Stimulated activated naive B cell treated with anti-CD40 and anti-IgM and Interleukin-4, amounts not matched to agents 10 μg/mL and 1 μg/mL and 100 μg/mL, for 72 hours (primary cell): ENCODE measurements around the gene DPM3.

ENCODE experiments used
- ATAC-seq, 2 donors: fragments of 150-1000 bp; cut with Tn5 transposase; replicated peaks; 2 replicates each; pipeline ENCODE4 v1.10.0; 2021; ENCODE audit warnings: moderate library complexity in 1 of 2
- DNase-seq: peaks from one replicate; pipeline ENCODE4 v3.0.0; 2021
- H3K27ac Mint-ChIP-seq: one replicate; pipeline ENCODE4 v1.8.0; 2022; ENCODE audit warnings: mild to moderate bottlenecking, mixed read lengths
- H3K27me3 Mint-ChIP-seq, 2 donors: one replicate each; pipeline ENCODE4 v1.8.0; 2022; ENCODE audit warnings: mixed read lengths in 2 of 2
- H3K36me3 Mint-ChIP-seq, 2 donors: one replicate each; pipeline ENCODE4 v1.8.0; 2022; ENCODE audit warnings: mixed read lengths in 2 of 2, mild to moderate bottlenecking in 1 of 2
- H3K4me1 Mint-ChIP-seq, 2 donors: one replicate each; pipeline ENCODE4 v1.8.0; 2022; ENCODE audit warnings: mixed read lengths in 2 of 2, mild to moderate bottlenecking in 1 of 2
- H3K4me3 Mint-ChIP-seq, 2 donors: one replicate each; pipeline ENCODE4 v1.8.0; 2022; ENCODE audit warnings: mild to moderate bottlenecking in 2 of 2, mixed read lengths in 2 of 2, moderate library complexity in 1 of 2
- H3K9me3 Mint-ChIP-seq, 2 donors: one replicate each; pipeline ENCODE4 v1.8.0; 2022; ENCODE audit warnings: mixed read lengths in 2 of 2, mild to moderate bottlenecking in 1 of 2

DPM3 gene

GRCh38 chr1:155093911-155094621, 46.3 kb downstream of the DPM3 start:
- DNase-seq: no peak
- peak overlapping the region; percentile 38 for H3K27ac Mint-ChIP-seq
- H3K4me3 Mint-ChIP-seq: no peak overlapping the region

DNA sequence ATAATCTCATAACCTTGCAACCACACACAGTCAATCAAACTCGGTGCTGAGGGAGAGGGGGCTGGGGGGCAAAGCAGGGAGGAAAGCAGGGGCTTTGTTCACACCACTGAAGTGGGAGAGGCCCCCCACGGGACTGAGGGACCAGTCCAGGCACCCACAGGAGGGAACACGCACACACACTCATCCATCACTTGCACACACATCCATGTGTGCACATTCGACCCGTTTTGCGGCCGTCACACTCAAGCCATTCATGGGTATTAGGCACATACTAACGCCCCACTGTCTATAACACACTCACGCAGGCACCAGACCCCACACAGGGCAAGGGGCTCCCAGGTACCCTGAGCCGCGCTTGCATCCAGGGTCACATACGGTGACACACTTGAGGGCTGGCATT, 47.7 kb downstream of the DPM3 start:
- H3K4me3 Mint-ChIP-seq: no peak overlapping the region
- peaks cover 0 to 4% of the 10 kb centered on the region in 2 donors for H3K27me3 Mint-ChIP-seq
- no peak for ATAC-seq
- no peak for DNase-seq
- H3K27ac Mint-ChIP-seq: no peak overlapping the region
- peaks cover 10 to 16% of the 10 kb centered on the region in 2 donors for H3K4me1 Mint-ChIP-seq
- no peaks in the 10 kb centered on the region for H3K36me3 Mint-ChIP-seq
- no peaks in the 10 kb centered on the region for H3K9me3 Mint-ChIP-seq

More at GRCh38 chr1:155093911-155094621, 46.3 kb downstream of the DPM3 start:
- peaks cover 10 to 16% of the 10 kb centered on the region in 2 donors for H3K4me1 Mint-ChIP-seq
- H3K36me3 Mint-ChIP-seq: no peaks in the 10 kb centered on the region
- H3K27me3 Mint-ChIP-seq: peaks cover 0 to 4% of the 10 kb centered on the region in 2 donors
- peak; percentile 33 to 58 for ATAC-seq
- H3K9me3 Mint-ChIP-seq: no peaks in the 10 kb centered on the region

DNA sequence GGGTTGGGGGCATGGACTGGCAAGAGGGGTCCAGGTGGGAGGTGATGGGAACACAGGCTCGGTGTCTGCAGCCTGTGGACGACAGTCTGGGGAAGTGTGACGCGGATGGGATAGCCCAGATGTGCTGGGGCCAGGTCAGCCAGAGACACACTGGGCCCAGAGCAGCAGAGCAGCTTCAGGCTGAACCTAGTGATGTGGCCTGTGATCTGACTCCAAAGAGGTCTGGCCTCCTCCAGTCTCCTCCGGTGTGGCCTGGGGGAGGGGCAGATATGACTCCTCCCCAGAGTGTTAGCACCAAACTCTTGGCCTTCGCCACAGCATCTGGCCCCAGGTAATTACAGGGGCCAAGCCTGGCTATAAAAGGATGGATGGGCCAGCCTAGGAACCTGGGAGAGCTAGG, 48.2 kb downstream of the DPM3 start:
- Mint-ChIP-seq H3K4me1 (peaks cover 10 to 16% of the 10 kb centered on the region in 2 donors), H3K9me3 (no peaks in the 10 kb centered on the region), H3K27me3 (peaks cover 0 to 4% of the 10 kb centered on the region in 2 donors), H3K27ac (no peak overlapping the region), H3K4me3 (no peak overlapping the region), H3K36me3 (peaks cover 0 to 2% of the 10 kb centered on the region in 2 donors)
- DNase-seq: no peak
- ATAC-seq: no peak

DNA sequence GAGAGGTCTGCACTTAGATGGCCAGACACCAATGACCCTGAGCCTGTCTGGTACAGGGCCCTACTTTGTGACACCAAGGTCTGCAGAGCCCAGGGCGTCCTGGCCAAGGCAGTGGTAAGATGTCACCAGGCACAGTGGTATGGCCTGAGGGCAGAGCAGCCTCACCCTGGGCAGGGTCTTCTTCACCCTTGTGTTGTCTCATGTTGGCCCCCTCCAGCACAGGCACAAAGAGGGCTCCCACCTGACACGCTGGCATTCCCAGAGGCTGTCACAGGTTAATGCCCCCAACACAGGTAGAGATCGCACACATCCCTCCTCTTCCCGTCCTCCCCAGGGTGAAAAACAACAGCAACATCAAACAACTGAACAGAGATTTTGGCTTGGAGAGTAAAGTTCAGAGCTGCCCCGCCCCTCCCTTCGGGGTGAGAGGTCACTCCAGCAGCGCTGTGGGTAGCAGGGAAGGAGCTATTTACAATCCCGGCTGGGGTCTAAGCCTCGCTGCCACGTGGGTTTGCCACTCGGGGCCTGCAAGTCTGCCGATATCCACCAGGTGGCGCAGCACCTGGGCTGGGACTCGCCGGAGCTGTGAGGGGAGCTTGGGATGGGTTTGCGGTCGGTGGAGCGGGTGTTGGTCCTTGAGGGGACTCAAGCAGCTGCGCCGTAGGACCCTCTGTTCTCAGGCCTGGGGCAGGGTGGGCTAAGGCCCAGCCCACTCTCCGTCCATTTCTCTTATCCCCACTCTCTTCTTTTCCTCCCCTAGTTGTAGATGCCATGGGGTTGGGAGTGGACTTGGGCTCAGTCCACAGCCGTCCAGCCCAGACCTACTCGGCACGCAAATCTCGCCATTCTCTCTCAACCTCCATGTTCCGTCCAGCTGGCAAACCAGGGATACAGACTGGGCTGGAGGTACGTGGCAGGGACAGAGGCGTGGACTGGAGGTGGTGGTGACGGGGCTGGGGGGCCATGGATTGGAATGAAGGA, 49.0 kb downstream of the DPM3 start:
- Mint-ChIP-seq H3K4me3 (peak overlapping the region in 1 of 2 donors; percentile 27), H3K36me3 (peaks cover 0 to 3% of the 10 kb centered on the region in 2 donors), H3K9me3 (no peaks in the 10 kb centered on the region), H3K27ac (peak overlapping the region; percentile 73), H3K4me1 (peaks cover 10 to 19% of the 10 kb centered on the region in 2 donors), H3K27me3 (peaks cover 0 to 4% of the 10 kb centered on the region in 2 donors)
- peak; percentile 53 for DNase-seq
- peak; percentile 85 to 87 for ATAC-seq
